Inflammatory macrophage treated with lipopolysaccharide for 1 hour (primary cell): Measurements from ENCODE around the gene RAB4B.
A peak's percentile ranks its signal among the peaks of the same experiment; 100 is the strongest.
"Not testable (repeated sequence)": the region's sequence is repeated elsewhere in the genome, so short reads cannot be mapped to it uniquely, and the experiment has no call there.

ENCODE experiments used
- DNase-seq, 2 donors: peaks; one replicate each; pipeline ENCODE4 v3.0.0-alpha.2; 2020 to 2022

RAB4B gene

DNA sequence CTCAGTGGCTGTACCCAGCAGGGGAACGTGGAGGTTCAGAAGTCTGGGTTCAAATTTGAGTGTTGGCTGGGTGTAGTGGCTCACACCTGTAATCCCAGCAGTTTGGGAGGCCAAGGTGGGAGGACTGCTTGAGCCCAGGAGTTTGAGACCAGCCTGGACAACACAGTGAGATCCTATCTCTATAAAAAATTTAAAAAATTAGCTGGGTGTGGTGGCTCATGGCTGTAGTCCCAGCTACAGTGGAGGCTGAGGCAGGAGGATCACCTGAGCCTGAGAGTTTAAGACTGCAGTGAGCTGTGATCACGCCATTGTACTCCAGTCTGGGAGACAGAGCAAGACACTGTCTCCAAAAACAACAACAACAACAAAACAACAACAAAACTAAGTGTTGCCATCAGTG is 6.1 kb downstream of the RAB4B start:
- not testable (repeated sequence) for DNase-seq

DNA sequence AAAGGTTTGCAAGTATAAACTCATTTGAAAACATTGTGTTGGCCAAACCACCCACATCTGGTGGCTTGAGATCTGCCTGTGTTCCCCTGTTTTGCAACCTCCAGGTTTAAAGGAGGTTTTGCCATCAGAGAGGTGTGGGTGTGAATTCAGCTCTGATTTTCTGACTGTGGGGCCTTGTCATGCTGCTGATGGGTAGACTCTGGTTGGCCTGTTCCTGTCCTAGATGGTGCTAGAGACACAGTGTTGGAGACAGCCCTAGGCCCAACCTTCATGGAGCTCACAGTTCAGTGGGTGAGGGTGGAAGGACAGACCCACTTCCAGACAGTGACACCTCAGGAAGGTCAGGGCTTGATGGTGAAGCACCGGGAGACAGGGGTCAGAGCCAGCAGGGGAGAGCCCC is 7.5 kb downstream of the RAB4B start:
- DNase-seq: peak in 1 of 2 donors; percentile 28

- no peak for DNase-seq
These were observed 8.3 kb downstream of the RAB4B start for GRCh38 chr19:40786060-40787037.

GRCh38 chr19:40791349-40791748 is 13.3 kb downstream of the RAB4B start:
- no peak for DNase-seq

DNA sequence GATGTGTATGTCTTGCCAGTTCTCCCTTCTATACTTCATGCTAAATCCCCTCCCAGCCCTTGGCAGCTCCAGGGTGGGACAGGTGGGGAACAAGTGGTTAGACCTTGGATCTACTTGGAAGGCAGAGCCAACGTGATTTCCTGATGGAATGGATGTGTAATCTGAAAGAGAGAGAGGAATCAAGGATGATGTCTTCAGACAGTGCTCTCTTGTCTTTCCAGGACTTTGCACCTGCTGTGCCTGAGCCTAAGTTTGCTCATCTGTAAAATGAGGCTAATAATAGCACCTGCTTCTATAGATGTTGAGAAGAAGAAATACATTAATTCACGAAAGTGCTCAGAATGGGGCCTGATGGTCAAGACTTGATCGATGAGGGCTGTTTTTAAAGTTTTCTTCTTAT is 13.9 kb downstream of the RAB4B start:
- DNase-seq: no peak

DNA sequence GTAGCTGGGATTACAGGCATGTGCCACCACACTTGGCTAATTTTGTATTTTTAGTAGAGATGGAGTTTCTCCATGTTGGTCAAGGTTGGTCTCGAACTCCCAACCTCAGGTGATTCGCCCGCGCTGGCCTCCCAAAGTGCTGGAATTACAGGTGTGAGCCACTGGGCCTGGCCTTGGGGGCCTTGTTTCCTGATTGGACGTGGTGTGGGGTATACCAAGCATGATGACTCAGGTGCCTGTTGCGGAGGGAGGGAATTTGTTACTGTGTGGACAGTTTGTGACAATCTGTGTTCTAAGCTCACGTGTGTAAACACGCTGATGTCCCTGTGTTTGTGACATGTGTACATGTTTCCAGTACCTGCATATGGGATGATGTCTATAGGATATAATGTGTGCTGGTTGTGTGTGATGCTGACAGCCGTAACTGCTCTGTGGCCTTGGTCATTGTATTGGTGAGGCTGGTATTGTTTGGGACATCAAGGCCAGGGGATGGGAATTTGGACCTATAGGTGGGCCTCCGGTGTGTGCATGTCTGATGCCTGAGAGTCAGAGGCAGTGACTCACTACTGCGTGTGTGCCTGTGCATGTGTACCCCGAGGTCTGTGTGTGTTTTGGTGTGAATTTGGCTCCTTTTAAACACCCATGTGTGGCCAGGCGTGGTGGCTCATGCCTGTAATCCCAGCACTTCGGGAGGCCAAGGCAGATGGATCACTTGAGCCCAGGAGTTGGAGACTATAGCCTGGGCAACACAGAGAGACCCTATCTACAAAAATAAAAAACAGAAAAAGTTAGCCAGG is 19.3 kb downstream of the RAB4B start:
- no peak for DNase-seq

GRCh38 chr19:40797963-40798682 is 20.1 kb downstream of the RAB4B start:
- peak; percentile 48 to 68 for DNase-seq

GRCh38 chr19:40798683-40799557 is 20.9 kb downstream of the RAB4B start, which contains the start of gene EGLN2:
EGLN2 (plus strand) TSS chr19:40799191; CDS start chr19:40800573, 1,382 bp downstream.
- peak; percentile 100 for DNase-seq

- peak; percentile 48 to 62 for DNase-seq
These were observed 21.7 kb downstream of the RAB4B start for GRCh38 chr19:40799558-40800338.

GRCh38 chr19:40800339-40800996 is 22.4 kb downstream of the RAB4B start:
- DNase-seq: no peak

GRCh38 chr19:40800997-40801377 is 22.9 kb downstream of the RAB4B start:
- DNase-seq: no peak

DNA sequence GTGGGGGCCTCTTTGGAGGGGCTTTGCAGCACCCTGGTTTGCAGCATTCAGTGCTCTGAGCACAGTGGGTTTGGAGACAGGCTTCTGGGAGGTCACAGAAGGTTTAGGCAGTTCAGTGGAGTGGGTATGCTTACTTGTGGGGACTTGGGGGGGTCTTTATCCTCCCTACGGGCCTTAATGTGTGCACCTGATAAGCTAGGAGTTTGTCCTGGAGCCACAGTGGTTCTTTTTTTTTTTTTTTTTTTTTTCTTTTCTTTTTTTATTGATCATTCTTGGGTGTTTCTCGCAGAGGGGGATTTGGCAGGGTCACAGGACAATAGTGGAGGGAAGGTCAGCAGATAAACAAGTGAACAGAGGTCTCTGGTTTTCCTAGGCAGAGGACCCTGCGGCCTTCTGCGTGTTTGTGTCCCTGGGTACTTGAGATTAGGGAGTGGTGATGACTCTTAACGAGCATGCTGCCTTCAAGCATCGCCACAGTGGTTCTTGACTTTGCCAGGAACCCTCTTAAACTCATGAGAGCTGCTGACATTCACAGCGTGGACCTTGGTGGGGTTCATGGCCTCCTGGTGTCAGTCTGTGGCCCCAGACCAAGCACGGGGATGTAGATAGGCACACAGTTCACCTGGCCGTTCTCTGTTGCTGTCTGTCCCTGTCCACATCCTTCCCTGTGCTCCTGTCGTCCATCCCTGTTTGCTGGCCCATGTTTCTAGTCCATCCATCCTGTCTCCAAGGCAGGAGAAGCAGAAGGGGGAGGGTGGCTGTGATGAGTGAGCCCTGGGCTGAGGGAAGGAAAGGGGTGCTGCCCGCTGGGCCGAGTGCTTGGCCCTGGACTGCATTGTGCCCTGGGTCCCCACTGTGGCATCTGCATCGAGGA is 23.6 kb downstream of the RAB4B start:
- DNase-seq: no peak

DNA sequence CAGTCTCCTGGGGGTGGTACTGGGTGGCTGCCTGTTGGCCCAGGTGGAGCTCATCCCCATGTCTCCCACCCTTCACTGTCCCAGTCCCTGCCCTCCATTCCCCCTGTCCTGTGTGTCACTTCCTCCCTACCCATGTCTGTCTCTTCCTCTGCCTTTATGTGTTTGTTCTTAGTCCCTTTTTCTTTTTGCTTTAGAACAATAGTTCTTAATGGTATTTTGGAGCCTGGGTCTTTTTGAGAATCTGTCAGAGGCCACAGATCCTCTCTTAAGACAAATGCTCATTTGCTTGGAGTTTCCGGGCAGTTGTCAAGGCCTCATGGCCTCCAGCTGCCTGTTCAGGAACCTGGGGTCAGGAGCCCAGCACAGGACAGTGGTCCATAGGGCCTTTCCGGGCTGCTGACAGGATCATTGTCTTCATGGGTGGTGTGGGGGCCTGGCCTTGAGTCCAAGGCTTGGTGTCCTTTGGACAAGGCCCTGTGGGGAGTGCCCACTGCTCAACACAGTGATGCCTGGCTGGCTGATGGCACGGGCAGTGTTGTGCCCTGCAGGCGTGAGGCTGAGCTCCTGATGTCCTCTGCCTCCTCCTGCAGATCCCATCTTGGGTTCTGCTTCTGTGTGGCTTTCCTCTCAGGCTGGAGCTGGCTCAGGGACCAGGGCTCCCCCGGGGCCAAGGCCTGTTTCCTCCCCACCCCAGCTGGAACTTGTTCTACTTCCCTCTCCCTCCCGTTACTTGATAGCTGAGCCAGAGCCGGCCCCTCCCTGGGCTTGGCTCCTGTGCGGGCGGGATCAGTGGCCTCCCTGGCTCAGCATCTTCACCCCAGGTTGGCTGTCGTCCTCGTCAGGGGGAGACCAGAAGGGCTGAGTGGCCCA is 24.5 kb downstream of the RAB4B start:
- peak; percentile 18 to 35 for DNase-seq

- no peak for DNase-seq
These were observed 25.3 kb downstream of the RAB4B start for GRCh38 chr19:40803170-40803856.

DNA sequence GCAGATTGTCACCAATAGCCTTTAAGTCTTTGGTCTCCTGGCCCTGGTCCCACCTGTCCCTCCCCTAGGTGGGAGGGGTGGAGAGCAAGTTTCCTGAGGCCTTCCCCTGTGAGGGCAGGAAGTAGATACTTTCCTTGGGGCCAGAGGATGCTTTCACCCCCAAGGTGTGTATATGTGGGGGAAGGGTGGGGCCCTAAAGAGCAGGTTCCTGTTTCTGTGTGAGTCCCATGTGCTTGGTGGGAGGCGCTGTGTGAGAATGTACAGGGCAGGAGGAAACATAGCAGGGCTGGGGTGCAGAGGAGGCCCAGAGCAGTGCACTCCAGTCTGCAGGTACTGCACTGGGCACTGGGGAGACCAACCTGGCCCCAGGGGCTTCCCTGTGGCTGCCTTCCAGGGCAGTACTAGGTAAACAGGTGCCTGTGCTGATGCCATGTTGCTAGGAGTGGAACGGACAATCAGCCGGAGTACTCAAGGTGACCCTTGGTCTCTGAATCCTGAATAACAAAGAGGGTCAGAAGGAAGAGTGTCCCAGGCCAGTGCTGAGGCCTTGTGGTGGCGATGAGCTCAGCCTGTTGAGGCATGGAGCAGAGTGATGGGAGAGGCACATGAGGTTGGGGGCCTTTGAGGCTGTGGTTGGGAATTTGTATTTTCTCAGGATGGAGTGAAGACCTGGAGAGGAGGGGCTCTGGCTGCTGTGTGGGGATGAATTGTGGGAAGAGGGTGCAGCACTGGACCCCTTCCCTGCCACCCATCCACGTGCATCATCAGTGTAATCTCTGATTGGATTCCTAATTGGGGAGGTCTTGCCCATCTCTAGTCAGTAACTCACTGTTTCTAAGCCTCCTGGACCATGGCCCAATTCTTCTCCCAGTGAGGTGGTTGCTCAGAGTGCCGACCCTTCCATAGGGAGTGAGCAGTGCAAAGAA is 26.1 kb downstream of the RAB4B start:
- DNase-seq: no peak

- no peak for DNase-seq
These were observed 26.8 kb downstream of the RAB4B start for GRCh38 chr19:40804783-40805242.
